HL-60 (cell line): ENCODE data around the gene CCDC88C.
"Not testable (repeated sequence)": the region's sequence is repeated elsewhere in the genome, so short reads cannot be mapped to it uniquely, and the experiment has no call there.

Source experiments
- DNase-seq, 2 experiments: peaks; one replicate each; pipeline ENCODE4 v3.0.0-alpha.2; 2010 to 2020; ENCODE audit warnings: low read depth in 1 of 2, low spot score in 1 of 2
- H3K27ac ChIP-seq: fragments of 250-450 bp; sonication (Bioruptor Pico); replicated peaks from 2 replicates; pipeline ENCODE4 v1.5.1; 2020; ENCODE audit warnings: mild to moderate bottlenecking, moderate library complexity
- H3K27me3 ChIP-seq: fragments of 250-450 bp; sonication (Bioruptor Pico); 2 replicates; pipeline ENCODE4 v1.5.1; 2021; ENCODE audit warnings: mild to moderate bottlenecking, moderate library complexity; ENCODE audit not compliant: insufficient read depth, poor library complexity, severe bottlenecking
- H3K4me3 ChIP-seq: replicated peaks from 2 replicates; pipeline ENCODE4 v1.5.1; 2011; ENCODE audit warnings: mild to moderate bottlenecking, control low read depth, low read length; ENCODE audit not compliant: insufficient read depth
- GABPA ChIP-seq: IDR thresholded peaks from 2 replicates; pipeline ENCODE4 v1.6.1; 2012; ENCODE audit warnings: low read depth
- POLR2AphosphoS5 ChIP-seq: IDR thresholded peaks from 2 replicates; pipeline ENCODE4 v1.6.1; 2012; ENCODE audit warnings: low read depth
- REST ChIP-seq: IDR thresholded peaks from 2 replicates; pipeline ENCODE4 v1.6.1; 2012; ENCODE audit warnings: low read depth; ENCODE audit not compliant: insufficient replicate concordance
- SPI1 ChIP-seq: IDR thresholded peaks from 2 replicates; pipeline ENCODE4 v1.6.1; 2012; ENCODE audit warnings: low read depth, mild to moderate bottlenecking, borderline replicate concordance
- TF ChIP-seq, protein P1 (sequence below): IDR thresholded peaks from one replicate; pipeline ENCODE4 v1.5.1; 2011; ENCODE audit warnings: low read length, control low read depth, inconsistent platforms; ENCODE audit not compliant: insufficient read depth

Gene CCDC88C

DNA sequence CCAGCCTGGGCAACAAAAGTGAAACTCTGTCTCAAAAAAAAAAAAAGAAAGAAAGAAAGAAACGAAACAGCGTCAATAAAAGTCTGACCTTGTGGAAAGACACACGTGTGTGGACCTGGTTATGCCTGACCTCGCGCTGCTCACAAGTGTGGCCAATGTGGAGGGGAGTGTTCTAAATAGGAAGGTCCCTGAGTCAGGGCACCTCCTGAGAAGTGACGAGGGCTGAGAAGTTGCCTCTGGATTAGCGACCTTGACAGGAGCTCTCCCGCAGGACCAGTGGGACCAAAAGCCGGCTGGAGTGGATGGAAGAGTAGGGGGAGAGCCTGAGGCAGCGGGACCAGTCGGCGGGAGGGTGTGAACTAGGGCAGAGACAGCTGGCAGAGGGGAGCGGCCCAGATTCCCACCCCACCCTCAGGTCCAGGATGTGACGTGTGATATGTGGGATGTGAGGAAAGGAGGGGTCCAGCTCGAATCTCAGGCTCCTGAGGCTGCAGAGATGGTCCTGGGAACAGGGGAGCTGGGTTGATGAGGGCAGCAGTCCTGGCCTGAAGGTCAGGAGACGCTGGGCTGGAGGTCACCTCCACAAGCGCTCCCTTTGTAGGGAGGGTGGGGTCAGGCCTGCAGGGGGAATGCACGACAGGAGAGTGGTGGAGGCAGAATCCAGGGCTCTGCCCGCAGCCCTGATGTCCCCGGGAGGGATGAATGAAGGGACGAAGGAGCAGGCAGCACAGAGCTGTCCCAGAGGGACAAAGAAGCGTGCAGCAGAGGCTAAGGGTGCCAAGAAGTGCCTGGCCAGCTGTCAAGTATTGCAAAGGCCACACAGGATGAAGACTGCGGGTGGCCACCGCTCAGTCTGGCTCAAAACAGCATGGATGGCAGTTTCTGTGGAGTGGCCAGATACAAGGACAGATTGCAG, 148.3 kb downstream of the CCDC88C start:
- no peak for TF ChIP-seq GABPA
- no peak for TF ChIP-seq REST
- no peak for TF ChIP-seq POLR2AphosphoS5
- TF ChIP-seq, protein P1, sequence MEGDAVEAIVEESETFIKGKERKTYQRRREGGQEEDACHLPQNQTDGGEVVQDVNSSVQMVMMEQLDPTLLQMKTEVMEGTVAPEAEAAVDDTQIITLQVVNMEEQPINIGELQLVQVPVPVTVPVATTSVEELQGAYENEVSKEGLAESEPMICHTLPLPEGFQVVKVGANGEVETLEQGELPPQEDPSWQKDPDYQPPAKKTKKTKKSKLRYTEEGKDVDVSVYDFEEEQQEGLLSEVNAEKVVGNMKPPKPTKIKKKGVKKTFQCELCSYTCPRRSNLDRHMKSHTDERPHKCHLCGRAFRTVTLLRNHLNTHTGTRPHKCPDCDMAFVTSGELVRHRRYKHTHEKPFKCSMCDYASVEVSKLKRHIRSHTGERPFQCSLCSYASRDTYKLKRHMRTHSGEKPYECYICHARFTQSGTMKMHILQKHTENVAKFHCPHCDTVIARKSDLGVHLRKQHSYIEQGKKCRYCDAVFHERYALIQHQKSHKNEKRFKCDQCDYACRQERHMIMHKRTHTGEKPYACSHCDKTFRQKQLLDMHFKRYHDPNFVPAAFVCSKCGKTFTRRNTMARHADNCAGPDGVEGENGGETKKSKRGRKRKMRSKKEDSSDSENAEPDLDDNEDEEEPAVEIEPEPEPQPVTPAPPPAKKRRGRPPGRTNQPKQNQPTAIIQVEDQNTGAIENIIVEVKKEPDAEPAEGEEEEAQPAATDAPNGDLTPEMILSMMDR = no peak
- TF ChIP-seq SPI1 = no peak
- Histone ChIP-seq H3K27me3 (peaks cover 7% of the 10 kb centered on the region), H3K4me3 (no peak overlapping the region), H3K27ac (no peak overlapping the region)
- DNase-seq = no peak

DNA sequence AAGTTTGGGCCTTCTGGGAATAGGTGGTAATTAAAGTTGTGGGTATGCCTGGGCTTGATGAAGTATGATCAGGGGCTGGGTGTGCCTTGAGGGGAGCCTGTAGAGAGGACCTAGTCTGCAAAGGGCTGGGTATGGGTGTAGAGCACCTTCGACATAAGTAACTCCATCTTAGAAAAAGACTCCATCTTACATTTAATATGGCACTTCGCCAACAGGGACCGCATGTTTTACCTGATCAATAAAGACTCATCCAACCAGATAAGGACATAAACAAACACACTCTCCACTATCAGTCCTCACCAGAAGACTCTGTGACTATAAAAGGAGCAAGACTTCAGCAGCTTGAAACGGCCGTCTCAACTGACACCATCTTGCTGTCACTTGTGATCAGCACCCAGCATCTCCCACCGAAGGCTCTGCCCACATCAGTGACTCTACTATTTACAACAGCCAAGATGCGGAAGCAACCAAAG, 149.6 kb downstream of the CCDC88C start:
- DNase-seq = no peak
- TF ChIP-seq SPI1 = no peak
- peaks cover 9% of the 10 kb centered on the region for H3K27me3 ChIP-seq
- no peak overlapping the region for H3K27ac ChIP-seq
- no peak overlapping the region for H3K4me3 ChIP-seq

GRCh38 chr14:91266276-91266675, 151.3 kb downstream of the CCDC88C start:
- not testable (repeated sequence) for H3K27me3 ChIP-seq, H3K4me3 ChIP-seq, DNase-seq, H3K27ac ChIP-seq

- H3K27me3 ChIP-seq = peaks cover 9% of the 10 kb centered on the region
- no peak for DNase-seq
- no peak overlapping the region for H3K4me3 ChIP-seq
- TF ChIP-seq REST = no peak
- no peak for TF ChIP-seq SPI1
- H3K27ac ChIP-seq = no peak overlapping the region
Measured at GRCh38 chr14:91265404-91265803, 152.2 kb downstream of the CCDC88C start.

GRCh38 chr14:91264151-91265150, 153.2 kb downstream of the CCDC88C start:
- H3K27ac ChIP-seq = no peak overlapping the region
- DNase-seq = no peak
- H3K4me3 ChIP-seq = no peak overlapping the region
- H3K27me3 ChIP-seq = peaks cover 9% of the 10 kb centered on the region
- TF ChIP-seq POLR2AphosphoS5 = no peak
- TF ChIP-seq, protein P1 = no peak
- no peak for TF ChIP-seq SPI1
- TF ChIP-seq REST = no peak
- TF ChIP-seq GABPA = no peak
